Ramos (cell line): ENCODE data around the gene GNPTG.
"Not testable (repeated sequence)": the region's sequence is repeated elsewhere in the genome, so short reads cannot be mapped to it uniquely, and the experiment has no call there.

ENCODE experiments used
- in situ Hi-C: fragments of 300-500 bp; cut with MboI; formaldehyde crosslinking; loops from one replicate; pipeline ENCODE4 v1.14.3; 2022; ENCODE audit warnings: low sequenced_read_pairs; ENCODE audit not compliant: unreplicated experiment

GNPTG gene

DNA sequence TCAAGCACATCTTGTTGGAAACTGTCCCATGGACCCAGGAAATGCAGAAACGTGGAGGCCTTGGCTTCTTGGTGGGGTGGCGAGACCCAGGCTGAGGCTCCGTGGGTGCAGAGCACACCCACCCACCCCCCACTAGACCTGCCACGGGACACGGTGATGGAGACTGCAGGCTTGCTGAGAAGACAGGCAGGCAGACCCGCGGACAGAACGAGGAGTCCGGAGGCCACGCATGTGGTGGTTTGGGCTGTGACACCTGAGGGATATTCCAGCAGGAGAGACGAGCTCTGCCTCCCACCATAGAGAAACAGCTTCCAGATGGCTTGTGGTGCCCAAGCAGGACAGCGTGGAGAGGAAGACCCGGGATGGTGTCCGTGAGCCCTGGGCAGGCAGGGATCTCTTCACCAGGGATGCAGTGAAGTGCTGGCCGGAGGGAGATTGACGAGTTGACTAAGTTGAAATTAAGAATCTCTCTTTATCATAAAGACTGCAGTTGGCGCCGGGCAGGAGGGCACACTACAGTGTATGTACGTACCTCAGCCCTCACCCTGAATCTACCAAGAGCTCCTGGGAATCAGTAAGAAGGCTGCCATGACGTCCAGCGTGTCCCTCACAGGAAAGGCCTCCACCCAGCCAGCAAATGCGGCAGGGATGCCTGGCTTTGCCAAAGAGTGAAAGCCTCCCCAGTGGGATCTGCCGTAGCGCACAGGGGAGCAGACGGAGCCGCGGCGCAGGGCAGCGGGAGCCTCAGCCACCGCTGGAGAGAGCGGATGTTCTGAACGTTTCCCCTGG is 34.1 kb upstream of the GNPTG start:
- in situ Hi-C loops = no loop called here

DNA sequence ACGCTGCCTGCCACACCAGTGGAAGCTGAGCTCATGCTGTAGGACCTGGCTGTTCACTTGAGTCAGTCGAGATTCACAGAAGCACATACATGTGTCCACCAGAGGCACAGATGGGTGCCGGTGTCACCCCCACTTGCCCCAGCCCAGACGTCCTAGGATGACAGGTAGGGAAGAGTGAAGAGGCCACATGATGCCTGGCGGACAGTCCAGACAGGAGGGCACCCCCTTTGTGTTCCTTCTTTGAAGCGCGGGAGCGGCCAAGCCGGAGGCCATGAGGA is 33.5 kb upstream of the GNPTG start:
- in situ Hi-C loops = no loop called here

DNA sequence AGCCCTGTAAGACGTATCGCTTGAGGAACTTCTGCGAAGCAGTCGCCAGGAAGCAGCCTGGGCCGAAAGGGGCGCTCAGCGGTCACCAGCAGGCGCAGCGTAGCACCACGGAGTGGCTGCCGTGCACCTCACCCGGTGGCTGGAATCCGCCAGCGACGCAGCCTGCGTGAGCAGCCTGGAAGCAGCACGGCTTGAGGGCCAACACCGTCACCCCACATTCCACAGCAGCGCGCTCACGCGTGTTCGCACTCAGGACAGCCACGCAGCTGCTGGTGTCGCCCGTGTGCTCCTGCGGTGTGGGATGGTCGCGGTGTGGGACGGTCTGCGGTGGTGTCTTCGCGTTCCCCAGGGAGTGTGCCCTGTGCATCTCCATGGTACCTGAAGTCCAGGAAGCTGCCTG is 32.7 kb upstream of the GNPTG start:
- in situ Hi-C loops = no loop called here

DNA sequence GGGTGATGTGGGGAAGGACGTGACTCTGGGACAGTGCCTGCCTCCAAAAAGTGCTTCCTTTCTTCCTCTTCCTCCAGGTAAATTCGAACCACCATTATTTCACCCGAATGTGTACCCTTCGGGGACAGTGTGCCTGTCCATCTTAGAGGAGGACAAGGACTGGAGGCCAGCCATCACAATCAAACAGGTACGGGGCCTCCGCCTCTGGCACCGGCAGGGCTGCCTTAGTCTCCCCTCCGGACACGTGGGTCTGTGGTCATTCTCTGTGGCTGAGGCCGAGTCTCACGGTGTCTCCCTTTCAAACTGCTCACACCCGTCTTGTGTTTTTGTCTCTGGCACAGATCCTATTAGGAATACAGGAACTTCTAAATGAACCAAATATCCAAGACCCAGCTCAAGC is 31.6 kb upstream of the GNPTG start:
- in situ Hi-C loops = no loop called here

DNA sequence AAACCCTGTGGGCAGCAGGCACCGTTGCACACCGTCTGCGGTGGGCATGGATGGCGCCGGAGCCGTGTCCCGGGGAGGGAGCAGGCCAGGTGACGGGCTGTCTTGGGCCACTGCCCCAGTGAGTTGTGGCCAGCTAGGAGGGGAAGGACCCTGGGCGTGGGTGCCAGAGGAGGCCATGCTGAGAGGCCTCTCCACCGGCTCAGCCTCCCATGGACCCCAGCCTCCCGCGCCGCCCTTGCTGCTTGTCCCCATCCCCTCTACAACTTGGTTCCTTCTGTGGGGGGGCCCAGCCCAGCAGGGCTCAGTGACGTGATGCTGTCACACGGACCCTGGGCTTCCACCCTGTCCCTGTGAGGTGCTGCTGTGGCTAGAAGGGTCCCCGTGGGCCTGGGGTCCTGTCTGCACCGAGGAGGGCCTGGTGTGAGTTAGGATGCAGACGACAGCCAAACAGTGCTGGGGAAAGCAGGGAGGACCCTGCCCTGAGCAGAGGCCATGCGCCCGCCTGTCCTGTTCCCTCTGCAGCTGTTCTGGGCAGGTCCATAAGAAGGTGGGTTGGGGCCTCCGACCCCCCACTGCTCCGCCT is 31.0 kb upstream of the GNPTG start:
- in situ Hi-C loops = no loop called here

DNA sequence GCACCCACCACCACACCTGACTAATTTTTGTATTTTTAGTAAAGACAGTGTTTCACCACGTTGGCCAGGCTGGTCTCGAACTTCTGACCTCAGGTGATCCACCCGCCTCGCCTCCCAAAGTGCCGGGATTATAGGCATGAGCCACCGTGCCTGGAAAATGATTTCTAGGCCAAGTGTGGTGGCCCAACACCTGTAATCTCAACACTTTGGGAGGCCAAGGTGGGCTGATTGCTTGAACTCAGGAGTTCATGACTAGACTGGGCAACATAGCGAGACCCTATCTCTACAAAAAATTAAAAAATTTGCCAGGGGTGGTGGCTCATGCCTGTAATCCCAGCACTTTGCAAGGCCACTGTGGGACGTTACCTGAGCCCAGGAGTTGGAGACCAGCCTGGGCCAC is 29.3 kb upstream of the GNPTG start:
- in situ Hi-C loops = no loop called here

DNA sequence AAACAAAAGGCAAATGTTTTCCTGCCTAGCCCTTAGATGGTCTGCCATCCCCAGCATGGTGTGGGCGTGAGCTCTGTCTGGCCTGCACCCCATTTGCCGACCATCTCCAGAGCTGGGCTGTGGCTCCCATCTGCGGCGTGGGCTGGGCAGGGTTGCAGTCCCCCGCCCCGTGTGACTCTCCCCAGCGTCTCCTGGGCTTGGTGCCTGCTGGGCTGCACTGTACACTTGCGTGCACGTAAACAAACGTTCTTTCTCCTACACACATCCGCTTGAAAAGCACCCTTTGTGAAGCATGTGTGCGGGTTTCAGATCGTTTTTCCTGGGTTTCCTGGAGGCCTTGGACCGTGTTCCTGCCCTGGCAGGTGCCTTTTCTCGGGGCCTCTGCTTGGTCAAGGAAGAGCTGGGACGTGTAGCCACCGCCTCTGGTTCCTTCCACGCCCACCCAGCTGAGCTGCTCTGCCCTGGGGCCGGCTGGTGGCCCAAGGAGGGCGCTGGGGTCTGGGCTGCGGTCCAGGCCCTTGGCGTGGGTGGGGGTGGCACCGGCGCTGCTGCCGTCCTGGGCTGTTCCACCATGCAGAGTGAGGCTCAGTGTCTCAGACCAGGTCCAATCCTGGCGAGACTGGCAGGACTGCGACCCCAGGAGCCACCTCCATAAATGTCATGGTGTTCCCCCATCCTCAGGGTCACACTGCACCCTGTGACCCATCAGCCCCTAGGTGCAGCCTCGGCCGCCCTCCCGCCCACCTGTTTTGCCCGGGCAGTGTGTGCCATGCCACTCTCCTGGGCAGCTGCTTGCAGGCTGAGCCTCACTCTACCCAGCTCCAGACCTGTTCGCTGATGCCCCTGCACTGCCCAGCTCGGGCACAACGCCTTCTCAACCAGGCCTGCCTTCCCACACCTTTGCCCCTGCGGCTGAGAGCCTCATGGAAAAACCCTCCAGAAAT is 28.2 kb upstream of the GNPTG start:
- in situ Hi-C loops = no loop called here

DNA sequence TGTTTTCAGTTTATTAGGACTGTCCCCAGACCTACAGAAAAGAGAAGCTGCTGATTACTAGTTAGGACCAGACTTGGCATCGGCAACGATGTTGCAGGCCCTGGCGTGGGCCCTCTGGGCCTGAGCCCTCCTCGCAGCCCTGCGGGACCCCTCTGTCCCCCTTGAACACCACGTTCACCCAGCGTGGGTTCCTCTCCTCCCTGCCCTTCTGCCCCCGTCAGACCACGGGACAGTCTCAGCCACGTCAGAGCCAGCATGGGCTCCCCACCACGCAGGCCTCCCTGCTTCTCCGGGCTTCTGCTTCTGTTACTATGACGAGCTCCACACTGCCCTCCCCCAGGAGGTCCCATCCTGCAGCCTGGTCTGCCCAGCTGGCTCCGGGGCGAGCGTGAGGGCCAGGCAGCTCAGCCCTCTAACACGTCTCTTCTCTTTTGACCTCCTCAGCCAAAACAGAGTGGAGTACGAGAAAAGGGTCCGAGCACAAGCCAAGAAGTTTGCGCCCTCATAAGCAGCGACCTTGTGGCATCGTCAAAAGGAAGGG is 27.4 kb upstream of the GNPTG start:
- in situ Hi-C loops = no loop called here

DNA sequence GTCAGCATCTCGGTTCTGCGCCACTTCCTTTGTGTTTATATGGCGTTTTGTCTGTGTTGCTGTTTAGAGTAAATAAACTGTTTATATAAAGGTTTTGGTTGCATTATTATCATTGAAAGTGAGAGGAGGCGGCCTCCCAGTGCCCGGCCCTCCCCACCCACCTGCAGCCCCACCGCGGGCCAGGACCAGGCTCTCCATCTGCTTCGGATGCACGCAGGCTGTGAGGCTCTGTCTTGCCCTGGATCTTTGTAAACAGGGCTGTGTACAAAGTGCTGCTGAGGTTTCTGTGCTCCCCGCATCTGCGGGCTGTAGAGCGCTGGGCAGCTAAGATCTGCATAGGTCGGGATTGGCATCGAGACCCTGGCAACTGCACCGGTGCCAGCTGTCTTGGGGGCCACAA is 26.5 kb upstream of the GNPTG start:
- in situ Hi-C loops = no loop called here

DNA sequence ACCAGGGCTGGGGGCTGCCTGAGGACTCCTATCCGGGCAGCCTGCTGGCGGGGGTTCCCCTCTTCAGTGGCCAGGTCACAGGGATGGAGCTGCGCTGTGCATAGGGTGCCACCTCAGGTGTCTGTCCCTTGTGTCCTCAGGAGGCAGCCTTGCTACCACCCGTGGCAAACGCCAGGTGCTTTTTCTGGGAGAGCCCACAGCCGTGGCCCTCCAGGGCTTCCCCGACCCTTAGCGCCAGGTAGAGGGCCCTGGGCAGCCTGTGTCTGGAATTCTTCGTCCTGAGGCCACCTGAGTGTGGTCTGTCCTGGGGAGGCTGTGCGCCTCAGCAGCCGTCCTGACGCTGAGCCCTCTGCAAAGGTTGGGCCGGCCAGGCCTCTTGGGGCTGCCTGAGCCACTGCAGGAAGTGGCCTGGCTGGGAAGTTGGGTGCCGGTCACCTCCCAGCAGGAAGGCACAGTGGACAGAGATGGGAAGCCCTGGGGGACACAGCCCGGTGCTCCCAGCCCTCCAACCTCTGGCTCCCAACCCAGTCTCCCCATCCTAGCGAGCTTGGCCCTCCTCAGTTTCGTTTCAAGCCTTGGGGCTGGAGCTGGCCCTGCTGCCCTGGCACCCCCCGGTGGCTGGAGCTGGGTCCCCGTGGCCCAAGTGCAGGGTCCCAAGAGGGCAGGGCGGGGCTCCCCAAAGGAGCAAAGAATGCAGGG is 25.9 kb upstream of the GNPTG start:
- in situ Hi-C loops = no loop called here

DNA sequence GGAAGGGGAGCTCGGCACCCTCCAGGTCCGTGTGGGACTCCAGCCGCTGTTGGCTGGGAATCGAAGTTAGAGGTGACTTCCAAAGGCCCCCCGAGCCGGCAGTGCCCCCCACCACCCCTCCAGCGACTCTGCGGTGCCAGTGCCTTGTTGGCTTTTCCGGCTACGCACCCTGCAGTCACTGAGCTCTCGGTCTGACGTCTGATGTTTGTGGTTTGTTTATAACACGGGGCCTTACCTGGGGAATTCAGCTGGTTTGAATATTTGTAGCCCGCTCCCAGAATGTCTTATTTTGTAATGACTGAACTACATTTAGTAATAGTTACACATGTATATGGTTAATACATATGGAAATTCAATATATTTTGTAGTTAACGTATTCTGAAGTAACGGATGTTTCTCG is 25.3 kb upstream of the GNPTG start:
- in situ Hi-C loops = no loop called here

DNA sequence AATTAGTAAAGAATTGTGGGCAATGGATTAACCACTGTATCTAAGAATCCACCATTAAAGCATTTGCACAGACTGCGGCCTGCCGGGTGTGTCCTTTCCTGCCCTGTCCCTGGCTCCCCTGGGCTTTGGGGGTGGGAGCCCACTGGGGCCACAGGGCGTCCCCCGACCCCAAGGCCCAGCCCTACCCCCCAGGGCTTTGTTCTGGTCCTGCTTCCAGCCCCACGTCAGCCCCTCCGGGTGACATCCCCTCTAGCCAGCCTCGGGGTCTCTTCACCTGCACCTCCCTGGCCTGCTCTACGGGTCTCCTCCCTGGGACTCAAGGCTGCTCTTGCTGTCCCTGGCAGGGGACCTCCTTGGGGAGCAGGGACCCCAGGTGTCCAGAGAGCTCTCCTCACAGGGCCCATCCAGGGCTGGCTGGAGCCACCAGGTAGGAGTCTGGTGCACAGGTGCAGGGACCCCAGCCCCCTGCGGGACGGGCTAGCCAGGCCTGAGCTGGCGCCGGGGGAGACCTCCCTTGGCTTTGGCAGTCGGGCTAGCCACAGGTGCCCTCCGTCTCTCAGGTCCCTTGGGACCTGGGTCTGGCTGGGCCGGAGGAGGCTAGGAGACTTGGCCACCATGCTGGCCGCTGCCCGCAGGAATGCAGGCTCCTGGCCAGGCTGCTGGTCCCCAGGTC is 24.6 kb upstream of the GNPTG start:
- in situ Hi-C loops = no loop called here

DNA sequence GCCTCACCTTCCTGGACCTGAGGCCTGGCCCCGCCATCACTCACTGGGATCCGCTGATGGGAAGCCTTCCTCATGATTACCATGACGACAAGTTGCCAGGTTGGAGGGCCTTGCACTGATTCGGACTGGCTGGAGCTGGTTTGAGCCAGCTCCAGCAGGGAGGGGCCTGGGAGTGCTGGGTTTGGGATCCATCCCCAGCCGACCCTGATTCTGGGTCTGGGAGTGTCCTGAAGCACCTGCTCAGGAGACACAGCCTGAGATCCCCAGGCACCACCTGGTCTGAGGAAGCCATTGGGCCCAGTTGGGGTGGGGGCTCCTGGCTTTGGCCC is 24.1 kb upstream of the GNPTG start:
- in situ Hi-C loops = no loop called here

DNA sequence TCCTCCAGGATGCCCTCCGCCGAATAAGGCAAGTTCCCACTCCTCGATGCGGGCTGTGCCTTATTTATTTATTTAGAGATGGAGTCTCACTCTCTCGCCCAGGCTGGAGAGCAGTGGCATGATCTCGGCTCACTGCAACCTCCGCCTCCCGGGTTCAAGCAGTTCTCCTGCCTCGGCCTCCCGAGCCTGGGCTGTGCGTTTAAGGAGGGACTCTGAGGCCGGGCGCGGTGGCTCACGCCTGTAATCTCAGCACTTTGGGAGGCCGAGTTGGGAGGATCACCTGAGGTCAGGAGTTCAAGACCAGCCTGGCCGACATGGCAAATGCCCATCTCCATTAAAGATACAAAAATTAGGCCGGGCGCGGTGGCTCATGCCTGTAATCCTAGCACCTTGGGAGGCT is 23.6 kb upstream of the GNPTG start:
- in situ Hi-C loops = not testable (repeated sequence)

DNA sequence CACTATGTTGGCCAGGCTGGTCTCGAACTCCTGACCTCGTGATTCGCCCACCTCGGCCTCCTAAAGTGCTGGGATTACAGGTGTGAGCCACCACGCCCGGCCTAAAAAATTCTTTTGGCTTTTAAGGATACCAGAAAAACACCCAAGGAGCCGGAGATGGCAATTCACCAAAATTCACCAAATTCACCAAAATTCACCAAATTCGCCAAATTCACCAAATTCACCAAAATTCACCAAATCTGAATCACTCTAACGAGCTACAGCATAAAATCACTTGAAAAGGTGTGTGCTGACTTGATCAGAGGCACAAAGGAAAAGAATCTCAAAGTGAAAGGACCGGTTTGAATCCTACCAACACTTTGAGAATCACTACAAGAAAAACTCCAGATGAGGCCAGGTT is 22.8 kb upstream of the GNPTG start:
- in situ Hi-C loops = not testable (repeated sequence)

DNA sequence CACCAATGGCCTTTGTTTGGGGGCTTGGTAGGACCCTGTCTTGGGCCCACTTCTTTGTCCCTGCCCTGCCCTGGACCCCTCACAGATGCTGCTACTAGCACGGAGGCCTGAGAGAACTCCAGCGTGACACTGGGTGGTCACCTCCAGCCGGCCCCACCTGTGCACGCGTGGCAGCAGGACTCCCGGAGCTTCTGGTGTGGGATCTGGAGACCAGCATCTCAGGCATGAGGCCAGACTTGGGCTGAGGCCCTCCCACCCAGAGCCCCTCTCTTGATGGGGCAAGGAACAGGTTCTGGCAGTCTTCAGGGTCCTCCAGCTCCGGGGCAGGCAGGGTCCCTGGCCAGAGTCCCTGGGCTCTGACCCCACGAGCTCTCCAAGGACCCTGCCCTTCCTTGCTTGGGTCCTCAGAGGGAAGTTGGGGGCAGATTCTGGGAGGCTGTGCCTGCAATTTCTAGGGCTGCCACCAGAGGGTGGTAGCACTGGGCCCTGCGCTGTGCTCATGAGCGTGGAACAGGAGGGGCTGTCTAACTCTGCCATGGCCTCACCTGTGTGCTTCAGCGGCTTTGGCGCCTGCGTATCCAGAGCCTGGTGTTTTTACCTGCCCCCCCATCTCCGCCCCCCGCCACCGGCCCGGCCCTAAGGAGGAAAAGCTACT is 21.3 kb upstream of the GNPTG start:
- in situ Hi-C loops = no loop called here

DNA sequence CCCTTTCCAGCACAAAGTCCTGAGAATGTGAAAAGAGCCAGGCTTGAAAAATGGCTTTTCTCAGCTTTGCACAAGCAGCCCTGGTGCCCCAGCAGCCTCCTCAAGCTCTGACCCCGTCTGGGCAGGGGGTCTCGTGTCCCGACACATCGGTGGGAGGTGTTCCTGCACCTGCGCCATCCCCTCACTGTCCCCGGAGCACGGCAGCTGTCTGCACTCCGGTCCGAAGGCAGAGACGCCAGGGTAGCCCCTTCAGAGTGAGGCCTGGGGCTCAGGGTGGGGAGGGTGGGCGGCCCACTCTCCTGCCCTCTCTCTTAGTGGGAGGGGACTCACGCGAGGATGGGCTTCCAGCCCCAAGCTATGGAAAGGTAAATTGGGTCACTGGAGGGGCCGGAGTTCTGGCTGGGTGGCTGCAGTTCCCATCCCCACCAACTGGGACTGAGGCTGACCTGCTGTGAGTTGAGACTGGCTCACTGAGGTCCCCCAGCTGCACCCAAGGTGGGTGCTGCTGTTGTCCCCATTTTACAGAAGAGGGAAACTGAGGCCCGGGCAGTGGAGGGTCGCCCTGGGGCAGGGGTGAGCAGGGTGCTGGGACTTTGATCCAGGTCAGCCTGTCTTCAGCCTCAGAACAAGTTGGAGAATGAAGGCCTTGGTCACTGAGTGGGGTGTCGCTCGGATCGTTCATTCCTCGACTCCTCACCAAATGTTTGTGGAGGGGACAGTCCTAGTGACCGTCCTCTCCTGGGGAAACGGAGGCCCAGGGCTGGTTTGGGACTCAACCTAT is 20.6 kb upstream of the GNPTG start:
- in situ Hi-C loops = no loop called here

DNA sequence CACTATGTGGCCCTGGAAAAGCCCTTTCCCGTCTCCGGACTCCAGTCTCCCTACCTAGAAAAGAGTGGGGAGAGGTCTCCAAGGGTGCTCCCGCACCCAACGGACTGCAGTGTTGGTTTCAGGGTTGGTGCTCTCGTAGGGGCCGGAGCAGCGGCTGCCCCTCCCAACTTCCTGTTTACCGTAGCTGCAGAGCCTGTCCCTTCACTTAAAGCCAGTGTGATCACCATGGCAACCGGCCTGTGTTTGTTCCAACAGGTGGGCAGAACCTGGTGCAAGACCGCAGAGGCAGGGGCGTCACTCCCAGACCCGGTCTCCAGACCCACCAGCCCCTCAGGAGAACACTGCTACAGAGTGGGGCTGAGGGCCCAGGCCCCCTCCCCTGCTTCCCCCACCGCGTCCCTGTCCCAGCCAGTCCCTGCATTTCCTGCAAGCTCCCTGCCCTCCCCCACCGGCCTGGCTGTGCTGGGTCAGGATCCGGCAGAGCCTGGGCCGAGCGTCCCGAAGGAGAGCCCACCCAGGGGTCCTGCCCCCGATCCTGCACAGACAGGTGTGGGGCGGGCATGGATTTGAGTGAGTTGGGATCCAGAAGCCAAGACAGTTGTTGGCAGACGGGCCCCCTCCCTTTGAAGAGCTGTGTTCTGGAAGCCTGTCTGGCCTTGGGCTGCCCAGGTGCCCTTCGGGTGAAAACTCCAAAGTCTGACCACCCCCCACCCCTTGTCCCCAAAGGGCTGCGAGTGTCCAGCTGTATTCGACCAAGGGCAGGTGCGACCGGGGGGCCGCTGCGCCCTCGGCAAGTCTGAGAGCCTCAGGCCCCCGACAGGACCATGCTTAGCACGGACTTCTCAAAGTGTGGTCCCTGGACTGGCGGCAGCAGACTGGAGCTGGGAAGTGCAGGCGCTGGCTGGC is 19.8 kb upstream of the GNPTG start:
- in situ Hi-C loops = no loop called here
